Kidney (tissue), 14 donors: ENCODE data around the gene AKAP7. TPM values are rescaled to one million over a fixed set of nuclear protein-coding genes. Genes with fewer than 3 reads are reported as not detected.

Experiments used
- DNase-seq, 5 donors: peaks; one replicate each; pipeline ENCODE4 v3.0.0-alpha.2; 2013 to 2020
- FAIRE-seq: peaks from 2 replicates; lab custom pipeline; 2012; peaks lifted over from hg19 to GRCh38; lab: Jason Lieb, UNC
- H3K27ac ChIP-seq, 2 donors: one replicate each; pipeline ENCODE4 v1.7.0; 2013; ENCODE audit warnings: low read depth in 2 of 2, low read length in 2 of 2, inconsistent platforms in 1 of 2
- H3K27me3 ChIP-seq: one replicate; pipeline ENCODE4 v1.7.1; 2013; ENCODE audit warnings: low read length, inconsistent platforms; ENCODE audit not compliant: control insufficient read depth, insufficient read depth
- H3K36me3 ChIP-seq, 3 donors: one replicate each; pipeline versions ENCODE4 v1.7.0 to v1.7.1; 2013; ENCODE audit warnings: low read length in 3 of 3, control low read depth in 1 of 3, inconsistent platforms in 1 of 3; ENCODE audit not compliant: insufficient read depth in 3 of 3, control insufficient read depth in 2 of 3
- H3K4me1 ChIP-seq, 3 donors: one replicate each; pipeline versions ENCODE4 v1.7.0 to v1.7.1; 2013; ENCODE audit warnings: low read length in 3 of 3, inconsistent platforms in 1 of 3, low read depth in 1 of 3; ENCODE audit not compliant: control insufficient read depth in 2 of 3, insufficient read depth in 2 of 3
- H3K4me3 ChIP-seq, 3 donors: one replicate each; pipeline versions ENCODE4 v1.7.0 to v1.8.1; 2013; ENCODE audit warnings: low read length in 3 of 3, control low read depth in 1 of 3, inconsistent platforms in 1 of 3
- H3K9ac ChIP-seq, 3 donors: one replicate each; pipeline versions ENCODE4 v1.7.0 to v1.7.1; 2013; ENCODE audit warnings: low read length in 3 of 3, control low read depth in 1 of 3, inconsistent platforms in 1 of 3
- H3K9me3 ChIP-seq, 3 donors: one replicate each; pipeline versions ENCODE4 v1.7.0 to v1.7.1; 2013; ENCODE audit warnings: low read length in 3 of 3, control low read depth in 1 of 3, inconsistent platforms in 1 of 3; ENCODE audit not compliant: control insufficient read depth in 2 of 3, insufficient read depth in 1 of 3
- CTCF ChIP-seq: IDR thresholded peaks from 3 replicates; pipeline ENCODE4 v1.5.1; 2012; ENCODE audit warnings: mild to moderate bottlenecking, moderate library complexity, borderline replicate concordance; ENCODE audit not compliant: insufficient read depth; ENCODE audit errors: extremely low read depth
- intact Hi-C: fragments of 100-400 bp; cut with DNase I; formaldehyde crosslinking; loops from one replicate; pipeline ENCODE4 v1.11.1; 2022
- polyA plus RNA-seq: library from polyadenylated mRNA; stranded (reverse); fragments of 350-450 nt; fragmentation: Illumina TruSeq; extraction: RNeasy Lipid Tissue Mini Kit (QIAGEN cat#74804); gene quantifications from one replicate; pipeline ENCODE4 v1.2.3, GENCODE V29; 2014; ENCODE audit warnings: low read depth, low replicate concordance; ENCODE audit not compliant: insufficient read depth
- total RNA-seq: library from RNA; stranded (reverse); fragmentation: NEBNext Ultra II Directional; extraction: Animal tissue kit (Norgen Biotek cat#: 25700); gene quantifications from one replicate; pipeline ENCODE4 v1.2.1, GENCODE V29; 2021
- donor health status: control.
- donor health status: control.
- donor health status: control.
- donor health status: control.
- donor health status: control.
- donor health status: DM: yes; HTN: yes; CAD: no.
- donor health status: Normal renal cell carcinoma (clear cell type).

Gene AKAP7
- total and polyA plus RNA-seq, 2 donors from 2014 or later, result 7.9 to 12.0 TPM

GRCh38 chr6:131191590-131191989, 56.3 kb downstream of the AKAP7 start:
- no peaks in the 10 kb centered on the region for H3K27me3 ChIP-seq
- TF ChIP-seq CTCF, result no peak
- FAIRE-seq (no peak), DNase-seq (no peak)
- no peak overlapping the region for H3K9ac ChIP-seq
- H3K4me3 ChIP-seq, result no peak overlapping the region
- no peaks in the 10 kb centered on the region for H3K4me1 ChIP-seq
- H3K9me3 ChIP-seq, result peaks cover 0 to 5% (median 5%) of the 10 kb centered on the region in 3 donors
- no peak overlapping the region for H3K27ac ChIP-seq
- intact Hi-C loops, result no loop called here
- H3K36me3 ChIP-seq, result no peaks in the 10 kb centered on the region

GRCh38 chr6:131197716-131198115, 62.4 kb downstream of the AKAP7 start:
- H3K27ac ChIP-seq, result no peak overlapping the region
- H3K27me3 ChIP-seq, result no peaks in the 10 kb centered on the region
- DNase-seq (no peak), FAIRE-seq (no peak)
- no peak overlapping the region for H3K4me3 ChIP-seq
- no peaks in the 10 kb centered on the region for H3K36me3 ChIP-seq
- H3K9me3 ChIP-seq, result peaks cover 0 to 4% (median 0%) of the 10 kb centered on the region in 3 donors
- H3K9ac ChIP-seq, result no peak overlapping the region
- TF ChIP-seq CTCF, result no peak
- H3K4me1 ChIP-seq, result peaks cover 0 to 2% (median 0%) of the 10 kb centered on the region in 3 donors
- intact Hi-C loops, result no loop called here

GRCh38 chr6:131199568-131200272, 64.5 kb downstream of the AKAP7 start:
- FAIRE-seq, result no peak
- intact Hi-C loops, result no loop called here
- H3K27ac ChIP-seq, result no peak overlapping the region
- H3K4me3 ChIP-seq, result no peak overlapping the region
- no peak overlapping the region for H3K9ac ChIP-seq
- TF ChIP-seq CTCF, result peak; percentile 51
- no peaks in the 10 kb centered on the region for H3K9me3 ChIP-seq
- H3K4me1 ChIP-seq, result peaks cover 0 to 2% (median 0%) of the 10 kb centered on the region in 3 donors
- no peaks in the 10 kb centered on the region for H3K27me3 ChIP-seq
- DNase-seq, result peak in 4 of 5 donors; percentile 29 to 70 (median 48)
- no peaks in the 10 kb centered on the region for H3K36me3 ChIP-seq
